ENCODE results near the gene ADAMTSL5.
A peak's percentile ranks its signal among the peaks of the same experiment; 100 is the strongest.

ADAMTSL5 gene

GRCh38 chr19:1492474-1493006 lies 20.3 kb downstream of the ADAMTSL5 start:
- Histone ChIP-seq H3K4me3 (ENCODE audit: severe bottlenecking) (no peak overlapping the region), H3K27ac (ENCODE audit: poor library complexity, severe bottlenecking) (no peak overlapping the region), H3K9me3 (ENCODE audit: severe bottlenecking) (no peaks in the 10 kb centered on the region), H3K4me1 (ENCODE audit: insufficient read depth, poor library complexity, severe bottlenecking) (no peaks in the 10 kb centered on the region), H3K36me3 (ENCODE audit: low read depth) (no peaks in the 10 kb centered on the region), H3K27me3 (ENCODE audit: insufficient read depth, poor library complexity, severe bottlenecking) (no peaks in the 10 kb centered on the region)
- no peak for TF ChIP-seq CTCF (IDR thresholded peaks at IDR 0.05; ENCODE audit: poor library complexity, severe bottlenecking)
- no peak for DNase-seq (ENCODE audit: low spot score)
- ATAC-seq (ENCODE audit: low read depth), result no peak

- no peaks in the 10 kb centered on the region for H3K4me1 ChIP-seq (ENCODE audit: insufficient read depth, poor library complexity, severe bottlenecking)
- DNase-seq (ENCODE audit: low spot score), result no peak
- H3K27ac ChIP-seq (ENCODE audit: poor library complexity, severe bottlenecking), result no peak overlapping the region
- H3K4me3 ChIP-seq (ENCODE audit: severe bottlenecking), result no peak overlapping the region
- TF ChIP-seq CTCF (IDR thresholded peaks at IDR 0.05; ENCODE audit: poor library complexity, severe bottlenecking), result no peak
- H3K36me3 ChIP-seq (ENCODE audit: low read depth), result no peaks in the 10 kb centered on the region
- H3K9me3 ChIP-seq (ENCODE audit: severe bottlenecking), result no peaks in the 10 kb centered on the region
- no peak for ATAC-seq (ENCODE audit: low read depth)
- H3K27me3 ChIP-seq (ENCODE audit: insufficient read depth, poor library complexity, severe bottlenecking), result no peaks in the 10 kb centered on the region
Observed at GRCh38 chr19:1491849-1492170, 21.0 kb downstream of the ADAMTSL5 start.

- no peaks in the 10 kb centered on the region for H3K27me3 ChIP-seq (ENCODE audit: insufficient read depth, poor library complexity, severe bottlenecking)
- no peaks in the 10 kb centered on the region for H3K4me1 ChIP-seq (ENCODE audit: insufficient read depth, poor library complexity, severe bottlenecking)
- ATAC-seq (ENCODE audit: low read depth) (no peak), DNase-seq (ENCODE audit: low spot score) (no peak)
- no peak for TF ChIP-seq CTCF (IDR thresholded peaks at IDR 0.05; ENCODE audit: poor library complexity, severe bottlenecking)
- peak within 1 kb of the TSS; percentile 33 for H3K4me3 ChIP-seq (ENCODE audit: severe bottlenecking)
- no peak within 1 kb of the TSS for H3K27ac ChIP-seq (ENCODE audit: poor library complexity, severe bottlenecking)
- no peaks in the 10 kb centered on the region for H3K36me3 ChIP-seq (ENCODE audit: low read depth)
- no peaks in the 10 kb centered on the region for H3K9me3 ChIP-seq (ENCODE audit: severe bottlenecking)
Observed at GRCh38 chr19:1491114-1491848, 21.5 kb downstream of the ADAMTSL5 start, which contains the start of gene REEP6. TSS of gene REEP6 (plus strand) at chr19:1491181. CDS start at chr19:1491270, 89 bp downstream.

GRCh38 chr19:1490311-1491113 lies 22.3 kb downstream of the ADAMTSL5 start, which contains the start of gene PCSK4:
TSS of gene PCSK4 (minus strand) at chr19:1490350. CDS start at chr19:1490346, 4 bp downstream.
- Histone ChIP-seq H3K4me3 (ENCODE audit: severe bottlenecking) (peak within 1 kb of the TSS; percentile 33), H3K4me1 (ENCODE audit: insufficient read depth, poor library complexity, severe bottlenecking) (no peaks in the 10 kb centered on the region), H3K9me3 (ENCODE audit: severe bottlenecking) (no peaks in the 10 kb centered on the region), H3K27me3 (ENCODE audit: insufficient read depth, poor library complexity, severe bottlenecking) (no peaks in the 10 kb centered on the region), H3K27ac (ENCODE audit: poor library complexity, severe bottlenecking) (no peak within 1 kb of the TSS), H3K36me3 (ENCODE audit: low read depth) (no peaks in the 10 kb centered on the region)
- TF ChIP-seq CTCF (IDR thresholded peaks at IDR 0.05; ENCODE audit: poor library complexity, severe bottlenecking), result no peak
- peak; percentile 94 for DNase-seq (ENCODE audit: low spot score)
- peak; percentile 91 for ATAC-seq (ENCODE audit: low read depth)

All from RWPE2 (cell line).